HG02884 (cell line): ENCODE data around the gene TEDDM1.
"Not testable (repeated sequence)": the region's sequence is repeated elsewhere in the genome, so short reads cannot be mapped to it uniquely, and the experiment has no call there.

Experiments
- ATAC-seq: cut with Tn5 transposase; IDR thresholded peaks from one replicate; pipeline ENCODE4 v1.9.1; 2021; ENCODE audit warnings: mild to moderate bottlenecking, moderate library complexity; ENCODE audit not compliant: unreplicated experiment

TEDDM1 gene

GRCh38 chr1:182381962-182382819 lies 18.3 kb downstream of the TEDDM1 start:
- no peak for ATAC-seq

- no peak for ATAC-seq
These were observed 20.3 kb downstream of the TEDDM1 start for GRCh38 chr1:182380199-182380598.

DNA sequence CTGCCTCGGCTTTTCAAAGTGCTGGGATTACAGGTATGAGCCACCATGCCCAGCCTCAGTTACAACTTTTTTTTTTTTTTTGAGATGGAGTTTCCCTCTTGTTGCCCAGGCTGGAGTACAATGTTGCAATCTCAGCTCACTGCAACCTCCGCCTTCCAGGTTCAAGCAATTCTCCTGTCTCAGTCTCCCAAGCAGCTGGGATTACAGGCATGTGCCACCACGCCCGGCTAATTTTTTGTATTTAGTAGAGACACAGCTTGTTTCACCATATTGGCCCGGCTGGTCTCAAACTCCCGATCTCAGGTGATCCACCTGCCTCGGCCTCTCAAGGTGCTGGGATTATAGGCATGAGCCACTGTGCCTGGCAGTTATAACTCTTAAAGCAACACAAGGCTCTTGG lies 20.7 kb downstream of the TEDDM1 start:
- not testable (repeated sequence) for ATAC-seq

- no peak for ATAC-seq
These were observed 23.4 kb downstream of the TEDDM1 start for GRCh38 chr1:182376936-182377574.

GRCh38 chr1:182374101-182374834 lies 26.2 kb downstream of the TEDDM1 start:
- no peak for ATAC-seq

DNA sequence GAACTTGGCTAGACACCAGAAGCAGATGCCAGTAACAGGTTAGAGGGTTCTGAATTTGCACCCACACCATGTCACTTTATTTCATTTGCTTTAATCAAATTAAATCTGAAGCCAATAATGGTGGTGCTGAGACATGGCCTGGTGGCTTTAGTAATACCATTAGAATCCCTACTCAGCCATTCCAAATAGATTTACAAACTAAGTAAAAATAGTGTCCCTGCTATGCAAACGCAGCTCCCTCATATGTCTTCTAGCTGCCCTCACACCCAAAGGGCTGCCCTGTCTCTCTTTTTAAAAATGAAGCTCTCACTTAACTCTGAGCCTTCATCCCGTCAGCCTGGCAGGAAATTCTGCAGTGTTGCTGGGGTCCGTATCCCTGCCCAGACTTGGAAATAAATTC lies 29.9 kb downstream of the TEDDM1 start:
- ATAC-seq, result no peak

DNA sequence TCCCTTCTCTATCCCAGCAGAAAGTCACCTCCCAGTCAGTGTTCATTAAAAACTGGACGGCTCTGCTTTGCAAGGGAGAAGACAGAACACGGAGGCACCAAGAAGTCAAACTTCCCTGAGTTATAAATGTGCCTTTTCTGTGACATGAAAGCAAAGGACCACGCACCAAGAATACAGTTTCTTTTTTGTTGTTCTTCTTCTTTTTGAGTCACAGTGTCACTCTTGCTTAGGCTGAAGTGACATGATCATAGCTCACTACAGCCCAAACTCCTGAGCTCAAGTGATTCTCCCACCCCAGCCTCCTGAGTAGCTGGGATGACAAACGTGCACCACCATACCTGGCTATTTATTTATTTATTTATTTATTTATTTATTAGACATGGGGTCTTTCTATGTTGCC lies 31.6 kb downstream of the TEDDM1 start:
- ATAC-seq, result no peak

GRCh38 chr1:182368358-182368757 lies 32.1 kb downstream of the TEDDM1 start:
- no peak for ATAC-seq

GRCh38 chr1:182367926-182368325 lies 32.5 kb downstream of the TEDDM1 start:
- ATAC-seq, result no peak

DNA sequence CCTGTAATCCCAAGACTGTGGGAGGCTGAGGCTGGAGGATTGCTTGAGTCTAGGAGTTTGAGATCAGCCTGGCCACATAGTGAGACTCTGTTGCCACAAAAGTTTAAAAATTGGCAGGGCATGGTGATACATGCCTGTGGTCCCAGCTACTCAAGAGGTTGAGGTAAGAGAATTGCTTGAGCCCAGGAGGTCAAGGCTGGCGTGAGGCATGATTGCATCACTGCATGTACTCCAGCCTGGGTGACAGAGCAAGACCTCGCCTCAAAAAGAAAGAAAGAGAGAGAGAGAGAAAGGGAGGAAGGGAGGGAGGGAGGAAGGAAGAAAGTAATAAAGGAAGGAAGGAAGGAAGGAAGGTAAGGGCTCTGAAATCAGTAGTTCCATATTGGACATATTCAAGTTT lies 33.9 kb downstream of the TEDDM1 start:
- no peak for ATAC-seq

- ATAC-seq, result no peak
These were observed 40.8 kb downstream of the TEDDM1 start for GRCh38 chr1:182359645-182360044.

DNA sequence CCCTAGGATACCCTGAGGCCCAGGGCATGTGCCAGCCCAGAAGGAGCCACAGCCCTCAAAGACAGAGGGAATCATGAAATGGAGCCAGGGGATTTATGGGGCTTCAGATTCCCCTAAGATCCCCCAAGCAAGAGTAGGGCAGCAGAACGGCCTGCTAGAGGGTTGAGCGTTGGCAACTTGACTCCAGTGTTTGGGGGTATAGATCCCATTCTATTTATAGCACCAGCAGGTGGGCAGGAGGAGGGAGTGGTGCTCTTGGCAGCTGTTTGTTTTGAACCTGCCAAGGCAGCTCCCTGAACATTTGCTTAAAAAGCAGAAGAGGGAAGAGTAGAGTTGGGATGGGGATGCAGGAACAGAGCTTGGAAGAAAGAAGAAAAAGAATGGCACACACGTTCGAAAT lies 42.6 kb downstream of the TEDDM1 start:
- ATAC-seq, result no peak

DNA sequence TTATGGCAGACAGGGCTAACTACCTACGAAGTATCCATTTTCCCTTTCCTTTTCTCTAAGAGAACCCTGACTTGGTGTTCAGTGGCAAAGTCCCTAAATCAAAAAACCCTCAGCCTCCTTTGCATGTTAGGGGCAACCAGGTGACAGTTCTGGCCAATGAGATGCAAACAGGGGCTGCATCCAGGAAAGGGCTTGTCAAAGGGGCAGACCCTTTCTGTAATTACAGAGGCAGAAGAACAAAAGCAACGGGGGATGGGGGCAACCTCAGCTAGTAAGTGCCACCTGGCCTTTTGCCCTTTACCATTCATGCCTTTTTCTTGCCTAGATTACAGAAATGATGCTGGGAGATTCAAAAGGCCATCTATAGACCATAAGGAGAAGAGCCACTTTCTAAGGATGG lies 43.3 kb downstream of the TEDDM1 start:
- ATAC-seq, result no peak

DNA sequence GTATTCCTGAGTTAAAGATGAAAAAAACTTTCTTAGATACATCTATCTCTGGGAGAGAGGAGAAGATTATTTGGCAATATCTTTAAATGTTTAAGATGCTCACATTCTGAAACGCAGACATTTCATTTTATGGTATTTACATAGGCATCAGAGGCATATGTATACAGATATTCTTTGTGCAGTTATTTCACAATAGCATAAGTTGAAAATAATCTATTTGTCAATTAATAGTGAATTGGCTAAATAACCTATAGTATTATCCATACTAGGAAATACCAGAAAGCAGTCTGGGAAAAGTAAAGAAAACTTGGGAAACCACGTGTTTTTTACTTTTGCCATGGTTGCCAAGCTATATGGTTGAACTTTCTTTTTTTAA lies 44.8 kb downstream of the TEDDM1 start:
- ATAC-seq, result no peak

DNA sequence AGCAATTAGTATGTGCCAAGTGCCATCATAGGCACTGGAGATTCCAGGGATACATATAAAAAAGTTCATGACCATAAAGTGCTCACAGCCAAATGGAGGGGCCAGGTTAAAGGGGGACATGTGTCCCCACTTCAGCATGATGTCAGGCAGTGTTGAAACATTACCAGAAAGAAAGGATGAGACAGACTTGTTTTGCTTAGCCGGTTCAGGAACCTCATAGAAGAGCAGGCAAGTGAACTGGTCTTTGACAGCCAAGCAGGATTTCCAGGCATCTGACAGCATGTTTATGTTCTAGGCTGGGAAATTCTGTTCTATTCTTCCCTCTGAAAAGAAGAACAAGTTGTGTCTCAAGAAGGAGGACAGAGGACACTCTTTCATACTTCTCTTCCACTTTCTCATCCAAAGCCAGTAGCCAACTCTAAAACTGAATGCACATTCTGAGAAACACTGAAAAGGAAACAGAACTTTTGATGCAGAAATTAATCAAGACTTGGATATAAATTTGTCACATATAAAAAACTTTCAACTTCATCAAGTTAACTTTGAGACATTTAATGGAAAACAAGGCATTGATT lies 48.6 kb downstream of the TEDDM1 start:
- ATAC-seq, result no peak

- no peak for ATAC-seq
These were observed 49.6 kb downstream of the TEDDM1 start for GRCh38 chr1:182350839-182351238.

DNA sequence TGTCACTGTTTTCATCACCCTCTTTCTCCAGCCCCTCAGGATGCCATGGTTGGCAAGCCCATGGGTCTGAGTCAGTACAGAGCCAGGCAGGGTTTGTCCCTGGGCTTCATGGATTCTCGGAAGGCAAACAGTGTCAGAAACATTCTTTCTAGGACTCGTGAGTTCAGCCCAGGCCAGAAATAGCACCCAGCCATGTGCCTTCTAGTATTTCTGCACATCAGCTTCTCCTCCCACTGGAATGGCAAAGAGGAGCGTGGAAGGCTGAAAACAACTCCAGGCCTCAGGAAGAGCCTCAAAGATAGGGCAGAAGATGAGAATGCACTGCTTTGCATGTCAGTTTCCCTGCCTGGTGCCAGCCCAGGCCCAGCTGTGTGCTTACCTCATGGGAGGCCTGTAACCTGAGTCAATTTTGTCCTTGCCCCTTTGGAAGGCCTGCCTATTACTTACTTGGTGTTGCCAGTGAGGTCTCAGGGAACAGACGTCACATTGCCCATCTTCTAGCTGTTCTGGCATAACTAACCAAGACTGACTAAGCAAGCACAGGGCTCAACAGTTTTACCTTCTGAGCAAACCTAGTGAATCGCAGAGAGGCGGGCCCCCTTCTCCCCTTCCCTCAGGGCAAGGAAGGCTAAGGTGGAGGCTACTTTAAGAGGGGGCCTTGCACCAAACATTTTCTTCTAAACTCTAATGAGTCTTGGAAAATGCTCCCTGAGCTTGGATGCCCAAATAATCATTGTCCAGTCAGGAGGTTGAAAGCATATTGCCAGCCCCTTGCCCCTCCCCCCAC lies 51.3 kb downstream of the TEDDM1 start:
- ATAC-seq, result no peak
